DMS114 treated with DMSO at 0.1 percent for 48 hours (cell line): ENCODE data around the gene ATG7.
"Not testable (repeated sequence)": the region's sequence is repeated elsewhere in the genome, so short reads cannot be mapped to it uniquely, and the experiment has no call there.

ENCODE experiments used
- DNase-seq: peaks from one replicate; lab custom pipeline; 2025; ENCODE audit not compliant: unreplicated experiment; lab: John Stamatoyannopoulos, UW

The ATG7 gene

GRCh38 chr3:11457135-11457534 lies 184.9 kb downstream of the ATG7 start:
- no peak for DNase-seq

GRCh38 chr3:11459186-11459824 lies 187.1 kb downstream of the ATG7 start:
- no peak for DNase-seq

- no peak for DNase-seq
Measured at GRCh38 chr3:11461226-11461625, 189.0 kb downstream of the ATG7 start.

GRCh38 chr3:11462673-11463072 lies 190.5 kb downstream of the ATG7 start:
- DNase-seq = not testable (repeated sequence)

- no peak for DNase-seq
Measured at GRCh38 chr3:11463591-11463990, 191.4 kb downstream of the ATG7 start.

- DNase-seq = no peak
Measured at GRCh38 chr3:11464356-11464755, 192.2 kb downstream of the ATG7 start.

- DNase-seq = no peak
Measured at GRCh38 chr3:11465744-11466616, 193.8 kb downstream of the ATG7 start.

- no peak for DNase-seq
Measured at GRCh38 chr3:11467875-11468274, 195.7 kb downstream of the ATG7 start.

- DNase-seq = no peak
Measured at GRCh38 chr3:11470031-11470853, 198.0 kb downstream of the ATG7 start.

- no peak for DNase-seq
Measured at GRCh38 chr3:11475324-11475723, 203.1 kb downstream of the ATG7 start.

GRCh38 chr3:11476735-11477144 lies 204.5 kb downstream of the ATG7 start:
- no peak for DNase-seq

- no peak for DNase-seq
Measured at GRCh38 chr3:11477407-11477911, 205.3 kb downstream of the ATG7 start.

- DNase-seq = no peak
Measured at GRCh38 chr3:11478167-11478566, 206.0 kb downstream of the ATG7 start.

GRCh38 chr3:11479221-11479620 lies 207.0 kb downstream of the ATG7 start:
- DNase-seq = no peak

GRCh38 chr3:11480663-11481298 lies 208.6 kb downstream of the ATG7 start:
- DNase-seq = no peak

GRCh38 chr3:11481556-11481955 lies 209.4 kb downstream of the ATG7 start:
- DNase-seq = no peak

- no peak for DNase-seq
Measured at GRCh38 chr3:11482021-11482420, 209.8 kb downstream of the ATG7 start.

- not testable (repeated sequence) for DNase-seq
Measured at GRCh38 chr3:11488356-11488755, 216.2 kb downstream of the ATG7 start.

- DNase-seq = no peak
Measured at GRCh38 chr3:11494131-11494916, 222.1 kb downstream of the ATG7 start.

GRCh38 chr3:11495948-11496557 lies 223.9 kb downstream of the ATG7 start:
- no peak for DNase-seq
